Liver (tissue), 9 donors: ENCODE data around the gene JCAD. TPM values are rescaled to one million over a fixed set of nuclear protein-coding genes. Genes with fewer than 3 reads are reported as not detected.

ENCODE experiments used
- DNase-seq: peaks from one replicate; pipeline ENCODE4 v3.0.0-alpha.2; 2017; ENCODE audit warnings: low spot score
- H3K27ac ChIP-seq, 2 donors: one replicate each; pipeline ENCODE4 v1.7.0; 2013; ENCODE audit warnings: inconsistent platforms in 2 of 2, low read length in 2 of 2, control low read depth in 1 of 2, low read depth in 1 of 2, mild to moderate bottlenecking in 1 of 2
- H3K27me3 ChIP-seq, 4 donors: one replicate each; pipeline versions ENCODE4 v1.6.1 to v1.7.0; 2013; ENCODE audit warnings: low read length in 3 of 4, inconsistent platforms in 1 of 4, mild to moderate bottlenecking in 1 of 4, moderate library complexity in 1 of 4; ENCODE audit not compliant: control insufficient read depth in 4 of 4, insufficient read depth in 4 of 4
- H3K36me3 ChIP-seq, 4 donors: one replicate each; pipeline versions ENCODE4 v1.6.1 to v1.7.0; 2013; ENCODE audit warnings: low read length in 3 of 4, mild to moderate bottlenecking in 3 of 4, low read depth in 1 of 4, moderate library complexity in 1 of 4; ENCODE audit not compliant: control insufficient read depth in 4 of 4, insufficient read depth in 3 of 4
- H3K4me1 ChIP-seq, 4 donors: one replicate each; pipeline versions ENCODE4 v1.6.1 to v1.7.0; 2013; ENCODE audit warnings: low read length in 3 of 4, mild to moderate bottlenecking in 3 of 4, moderate library complexity in 1 of 4; ENCODE audit not compliant: control insufficient read depth in 4 of 4, insufficient read depth in 4 of 4
- H3K4me3 ChIP-seq, 3 donors: one replicate each; pipeline versions ENCODE4 v1.6.1 to v1.7.0; 2013; ENCODE audit warnings: low read length in 3 of 3, control low read depth in 1 of 3, low read depth in 1 of 3, mild to moderate bottlenecking in 1 of 3
- H3K9ac ChIP-seq, 2 donors: one replicate each; pipeline ENCODE4 v1.7.0; 2013; ENCODE audit warnings: low read length in 2 of 2, mild to moderate bottlenecking in 2 of 2, moderate library complexity in 2 of 2, control low read depth in 1 of 2, low read depth in 1 of 2
- H3K9me3 ChIP-seq, 4 donors: one replicate each; pipeline versions ENCODE4 v1.6.1 to v1.7.0; 2013; ENCODE audit warnings: low read length in 3 of 4; ENCODE audit not compliant: control insufficient read depth in 4 of 4
- ATF3 ChIP-seq: IDR thresholded peaks from 2 replicates; pipeline ENCODE4 v1.6.1; 2016; ENCODE audit warnings: antibody characterized with exemption
- EGR1 ChIP-seq, 2 donors: IDR thresholded peaks; 2 replicates each; pipeline ENCODE4 v1.6.1; 2016 to 2018; ENCODE audit warnings: antibody characterized with exemption in 2 of 2, low read depth in 2 of 2
- GABPA ChIP-seq, 2 donors: IDR thresholded peaks in 1 of 2; conservative IDR thresholded peaks in 1 of 2; 2 replicates each; pipeline ENCODE4 v1.6.1; 2016; ENCODE audit warnings: antibody characterized with exemption in 2 of 2, mild to moderate bottlenecking in 1 of 2, moderate library complexity in 1 of 2
- HNF4A ChIP-seq, 2 donors: conservative IDR thresholded peaks; 2 replicates each; pipeline ENCODE4 v1.6.1; 2016; ENCODE audit warnings: antibody characterized with exemption in 2 of 2, mild to moderate bottlenecking in 2 of 2
- NR2F2 ChIP-seq: IDR thresholded peaks from 2 replicates; pipeline ENCODE4 v1.6.1; 2016; ENCODE audit warnings: antibody characterized with exemption
- RAD21 ChIP-seq, 2 donors: IDR thresholded peaks; 2 replicates each; pipeline ENCODE4 v1.6.1; 2016; ENCODE audit warnings: antibody characterized with exemption in 2 of 2, mild to moderate bottlenecking in 2 of 2
- WGBS: extraction: QIAGEN DNeasy Blood & Tissue Kit; methylation state at CpG from one replicate; pipeline ENCODE4 v1.1.7; 2013; 5-methylcytosine and 5-hydroxymethylcytosine counted together
- polyA plus RNA-seq, 2 donors: library from polyadenylated mRNA; stranded (reverse) in 1 of 2; unstranded in 1 of 2; fragments of 200-250 nt in 1 of 2; fragments of >200 nt in 1 of 2; fragmentation: Nextera tagmentation in 1 of 2; extraction: Ambion mirVana in 1 of 2; gene quantifications; one replicate each; pipeline versions ENCODE4 v1.2.1 to v1.2.3, GENCODE V29; 2013 to 2015
- total RNA-seq, 2 donors: library from RNA; depleted of rRNA; stranded (reverse); fragments of >200 nt; gene quantifications; one replicate each; pipeline ENCODE4 v1.2.3, GENCODE V29; 2014
- TF ChIP-seq, protein P1 (sequence below): IDR thresholded peaks from 2 replicates; pipeline ENCODE4 v1.6.1; 2016; ENCODE audit warnings: antibody characterized with exemption
- TF ChIP-seq, protein P2 (sequence below): IDR thresholded peaks from 2 replicates; pipeline ENCODE4 v1.6.1; 2016; ENCODE audit warnings: antibody characterized with exemption
- TF ChIP-seq, protein P3 (sequence below): IDR thresholded peaks from 2 replicates; pipeline ENCODE4 v1.6.1; 2016; ENCODE audit warnings: antibody characterized with exemption, mild to moderate bottlenecking
- donor health status: healthy.
- donor health status: healthy.
- donor health status: healthy.
- donor health status: healthy.
- donor health status: healthy.

JCAD gene
- total and polyA plus RNA-seq, 4 donors, result 0.77 to 3.2 (median 1.1) TPM

DNA sequence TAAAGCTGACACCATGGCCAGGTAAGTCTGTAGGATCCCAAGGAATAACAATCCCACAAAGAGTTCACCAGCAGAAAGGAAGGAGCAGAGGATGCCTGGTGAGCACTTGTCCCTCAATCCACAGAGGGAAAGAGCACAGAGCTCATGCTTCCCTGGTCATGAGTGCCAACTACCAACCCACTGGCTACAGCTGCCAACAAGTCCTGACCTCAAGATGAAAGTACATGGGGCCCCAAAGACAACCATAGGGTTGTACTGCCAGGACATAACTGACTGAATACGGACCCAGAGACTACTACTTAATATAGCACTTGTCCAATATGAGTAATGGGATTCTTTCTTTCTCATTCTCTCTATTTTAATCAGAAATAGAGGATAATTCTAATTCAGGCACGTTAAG, 83.3 kb downstream of the JCAD start:
- no peaks in the 10 kb centered on the region for H3K9me3 ChIP-seq
- TF ChIP-seq ATF3, result no peak
- peak in 1 of 2 donors; percentile 15 for TF ChIP-seq HNF4A (conservative IDR thresholded peaks at IDR 0.05)
- 67% methylated on average over 2 of the region's 2 CpGs for WGBS

GRCh38 chr10:29974773-29975172, 84.6 kb downstream of the JCAD start:
- TF ChIP-seq RAD21 (IDR thresholded peaks at IDR 0.05) (no peak), ATF3 (no peak)
- no peak for DNase-seq
- H3K4me1 ChIP-seq, result no peaks in the 10 kb centered on the region
- no peaks in the 10 kb centered on the region for H3K36me3 ChIP-seq
- no peaks in the 10 kb centered on the region for H3K27me3 ChIP-seq
- H3K27ac ChIP-seq, result no peak overlapping the region
- WGBS, result 88% methylated on average over 3 of the region's 3 CpGs
- H3K9ac ChIP-seq, result no peak overlapping the region
- H3K4me3 ChIP-seq, result no peak overlapping the region
- H3K9me3 ChIP-seq, result no peaks in the 10 kb centered on the region

More for the DNA sequence above, 83.3 kb downstream of the JCAD start:
- Histone ChIP-seq H3K4me1 (no peaks in the 10 kb centered on the region), H3K27me3 (no peaks in the 10 kb centered on the region), H3K4me3 (no peak overlapping the region), H3K36me3 (no peaks in the 10 kb centered on the region), H3K27ac (no peak overlapping the region), H3K9ac (no peak overlapping the region)
- DNase-seq, result no peak

GRCh38 chr10:29973921-29974320, 85.5 kb downstream of the JCAD start:
- no peak overlapping the region for H3K9ac ChIP-seq
- H3K36me3 ChIP-seq, result no peaks in the 10 kb centered on the region
- no peak for TF ChIP-seq GABPA (IDR thresholded peaks at IDR 0.05 in 1 of 2, conservative IDR thresholded peaks at IDR 0.05 in 1 of 2)
- no peak for TF ChIP-seq NR2F2
- TF ChIP-seq HNF4A (conservative IDR thresholded peaks at IDR 0.05), result no peak
- TF ChIP-seq ATF3, result no peak
- TF ChIP-seq, protein P1, sequence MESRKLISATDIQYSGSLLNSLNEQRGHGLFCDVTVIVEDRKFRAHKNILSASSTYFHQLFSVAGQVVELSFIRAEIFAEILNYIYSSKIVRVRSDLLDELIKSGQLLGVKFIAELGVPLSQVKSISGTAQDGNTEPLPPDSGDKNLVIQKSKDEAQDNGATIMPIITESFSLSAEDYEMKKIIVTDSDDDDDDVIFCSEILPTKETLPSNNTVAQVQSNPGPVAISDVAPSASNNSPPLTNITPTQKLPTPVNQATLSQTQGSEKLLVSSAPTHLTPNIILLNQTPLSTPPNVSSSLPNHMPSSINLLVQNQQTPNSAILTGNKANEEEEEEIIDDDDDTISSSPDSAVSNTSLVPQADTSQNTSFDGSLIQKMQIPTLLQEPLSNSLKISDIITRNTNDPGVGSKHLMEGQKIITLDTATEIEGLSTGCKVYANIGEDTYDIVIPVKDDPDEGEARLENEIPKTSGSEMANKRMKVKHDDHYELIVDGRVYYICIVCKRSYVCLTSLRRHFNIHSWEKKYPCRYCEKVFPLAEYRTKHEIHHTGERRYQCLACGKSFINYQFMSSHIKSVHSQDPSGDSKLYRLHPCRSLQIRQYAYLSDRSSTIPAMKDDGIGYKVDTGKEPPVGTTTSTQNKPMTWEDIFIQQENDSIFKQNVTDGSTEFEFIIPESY, result no peak
- TF ChIP-seq, protein P2, sequence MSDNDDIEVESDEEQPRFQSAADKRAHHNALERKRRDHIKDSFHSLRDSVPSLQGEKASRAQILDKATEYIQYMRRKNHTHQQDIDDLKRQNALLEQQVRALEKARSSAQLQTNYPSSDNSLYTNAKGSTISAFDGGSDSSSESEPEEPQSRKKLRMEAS, result no peak
- no peak for TF ChIP-seq EGR1 (IDR thresholded peaks at IDR 0.05; ENCODE audit: low read depth in 2 of 2)
- TF ChIP-seq, protein P3, sequence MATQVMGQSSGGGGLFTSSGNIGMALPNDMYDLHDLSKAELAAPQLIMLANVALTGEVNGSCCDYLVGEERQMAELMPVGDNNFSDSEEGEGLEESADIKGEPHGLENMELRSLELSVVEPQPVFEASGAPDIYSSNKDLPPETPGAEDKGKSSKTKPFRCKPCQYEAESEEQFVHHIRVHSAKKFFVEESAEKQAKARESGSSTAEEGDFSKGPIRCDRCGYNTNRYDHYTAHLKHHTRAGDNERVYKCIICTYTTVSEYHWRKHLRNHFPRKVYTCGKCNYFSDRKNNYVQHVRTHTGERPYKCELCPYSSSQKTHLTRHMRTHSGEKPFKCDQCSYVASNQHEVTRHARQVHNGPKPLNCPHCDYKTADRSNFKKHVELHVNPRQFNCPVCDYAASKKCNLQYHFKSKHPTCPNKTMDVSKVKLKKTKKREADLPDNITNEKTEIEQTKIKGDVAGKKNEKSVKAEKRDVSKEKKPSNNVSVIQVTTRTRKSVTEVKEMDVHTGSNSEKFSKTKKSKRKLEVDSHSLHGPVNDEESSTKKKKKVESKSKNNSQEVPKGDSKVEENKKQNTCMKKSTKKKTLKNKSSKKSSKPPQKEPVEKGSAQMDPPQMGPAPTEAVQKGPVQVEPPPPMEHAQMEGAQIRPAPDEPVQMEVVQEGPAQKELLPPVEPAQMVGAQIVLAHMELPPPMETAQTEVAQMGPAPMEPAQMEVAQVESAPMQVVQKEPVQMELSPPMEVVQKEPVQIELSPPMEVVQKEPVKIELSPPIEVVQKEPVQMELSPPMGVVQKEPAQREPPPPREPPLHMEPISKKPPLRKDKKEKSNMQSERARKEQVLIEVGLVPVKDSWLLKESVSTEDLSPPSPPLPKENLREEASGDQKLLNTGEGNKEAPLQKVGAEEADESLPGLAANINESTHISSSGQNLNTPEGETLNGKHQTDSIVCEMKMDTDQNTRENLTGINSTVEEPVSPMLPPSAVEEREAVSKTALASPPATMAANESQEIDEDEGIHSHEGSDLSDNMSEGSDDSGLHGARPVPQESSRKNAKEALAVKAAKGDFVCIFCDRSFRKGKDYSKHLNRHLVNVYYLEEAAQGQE, result no peak
- no peak overlapping the region for H3K4me3 ChIP-seq
- no peaks in the 10 kb centered on the region for H3K4me1 ChIP-seq
- H3K9me3 ChIP-seq, result no peaks in the 10 kb centered on the region
- H3K27ac ChIP-seq, result no peak overlapping the region
- 95% methylated on average over 5 of the region's 5 CpGs for WGBS
- DNase-seq, result no peak
- no peaks in the 10 kb centered on the region for H3K27me3 ChIP-seq
